CD4-positive, alpha-beta T cell treated with Interleukin-4 for 1 hour (primary cell): ENCODE results near the gene ROBO4.

ENCODE experiments used
- DNase-seq, 2 donors: peaks; one replicate each; pipeline ENCODE4 v3.0.0-alpha.2; 2020 to 2022

Gene ROBO4

DNA sequence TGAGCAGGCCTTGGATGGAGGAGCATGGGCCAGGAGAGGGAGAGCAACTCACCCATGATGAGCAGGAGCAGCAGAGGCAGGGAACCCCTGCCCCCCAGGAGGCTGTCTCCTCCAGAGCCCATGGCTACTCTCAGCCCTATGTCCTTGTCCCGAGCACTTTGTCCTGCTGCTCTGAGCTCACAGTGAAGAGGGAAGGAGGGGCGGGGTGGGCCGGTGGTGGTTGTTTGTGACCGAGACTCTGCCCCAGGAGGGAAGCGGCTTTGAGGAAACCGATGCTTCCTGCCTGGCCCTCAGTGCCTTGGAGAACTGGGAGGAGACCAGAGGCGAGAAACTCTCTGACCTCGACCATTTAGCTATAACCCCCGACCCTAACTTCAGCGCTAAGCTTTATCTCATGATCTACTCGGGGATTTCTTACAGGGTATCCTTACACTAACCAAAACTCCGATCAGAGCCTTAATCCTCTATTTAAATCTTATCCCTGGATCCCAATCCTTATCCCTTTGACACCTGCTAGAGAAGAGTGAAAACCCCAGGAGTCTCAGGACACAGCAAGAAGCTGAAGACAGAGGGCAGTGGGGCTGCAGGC, at the start of gene ROBO4:
Gene ROBO4, minus strand, starts transcription at position 192 of the 589 bp plus-strand sequence. Its CDS starts 70 bp downstream, at position 122.
- no peak for DNase-seq

DNA sequence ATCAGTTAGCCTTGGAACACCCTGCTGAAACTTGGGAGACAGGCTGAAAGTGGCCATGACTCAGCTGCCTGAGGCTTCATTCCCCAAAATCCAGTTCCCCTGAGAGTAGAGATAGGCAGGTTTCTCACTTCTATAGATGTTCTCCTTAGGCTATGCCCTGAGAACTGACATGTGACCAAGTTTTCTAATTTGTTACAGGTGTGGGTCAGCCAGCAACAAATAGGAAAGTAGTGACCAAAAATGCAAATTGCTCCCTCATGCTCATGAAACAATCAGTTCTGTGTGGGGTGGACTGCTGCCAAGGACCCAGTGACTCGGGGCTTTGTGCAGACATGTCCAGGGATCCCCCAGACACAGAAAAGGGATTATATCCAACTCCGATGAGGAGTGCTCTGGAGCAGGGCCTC, 49.1 kb upstream of the ROBO4 start:
- DNase-seq: no peak

DNA sequence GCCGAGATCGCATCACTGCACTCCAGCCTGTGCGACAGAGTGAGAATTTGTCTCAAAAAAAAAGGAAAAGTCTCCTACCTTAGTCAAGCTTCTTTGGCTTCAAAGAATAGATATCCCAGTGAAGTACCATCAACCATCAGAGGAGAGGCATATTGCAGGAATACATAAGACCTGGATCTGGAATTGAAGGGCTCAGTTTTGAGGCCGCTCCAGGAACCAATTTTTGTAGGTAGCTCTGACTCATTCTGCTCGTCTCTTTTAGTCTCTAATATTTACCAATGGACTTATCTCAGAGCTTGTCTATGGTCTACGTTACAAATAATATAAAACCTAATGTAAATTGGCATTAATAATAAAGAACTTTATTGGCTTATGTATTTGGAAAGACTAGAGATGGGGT, 48.2 kb upstream of the ROBO4 start:
- no peak for DNase-seq

DNA sequence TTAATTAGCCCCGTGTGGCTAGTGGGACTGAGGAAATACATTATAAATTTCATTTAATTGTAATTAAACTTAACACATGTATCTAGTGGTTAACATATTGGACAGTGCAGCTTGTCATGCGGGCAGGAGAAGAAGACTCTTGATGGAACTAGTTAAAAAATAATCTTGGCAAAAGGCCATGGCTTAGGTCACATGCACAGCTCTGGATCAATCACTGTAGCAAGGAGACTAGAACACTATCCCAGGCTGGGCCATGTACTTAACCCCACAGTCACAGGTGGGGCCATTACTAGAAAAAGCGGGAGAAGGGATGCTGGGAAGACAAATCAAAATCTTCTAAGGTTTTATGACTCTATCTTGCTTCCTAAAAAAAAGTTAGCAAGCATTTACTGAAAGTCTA, 46.9 kb upstream of the ROBO4 start:
- no peak for DNase-seq

DNA sequence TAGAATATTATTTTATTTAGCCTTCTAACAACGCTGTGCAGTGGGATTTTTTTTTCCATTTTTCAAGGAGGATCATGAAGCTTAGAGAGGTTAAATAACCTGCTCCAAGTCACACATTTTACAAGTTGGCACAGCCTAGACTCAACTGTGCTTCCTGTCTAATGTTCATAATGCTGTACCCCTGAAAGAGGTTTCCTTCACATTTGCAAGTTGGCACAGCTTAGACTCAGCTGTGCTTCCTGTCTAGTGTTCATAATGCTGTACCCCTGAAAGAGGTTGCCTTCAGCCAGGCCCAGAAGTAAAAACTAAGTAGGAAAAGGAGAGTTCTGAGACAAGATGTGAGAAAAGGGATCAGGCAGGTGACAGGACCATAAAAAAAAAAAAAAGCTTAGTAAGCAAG, 46.1 kb upstream of the ROBO4 start:
- DNase-seq: no peak

DNA sequence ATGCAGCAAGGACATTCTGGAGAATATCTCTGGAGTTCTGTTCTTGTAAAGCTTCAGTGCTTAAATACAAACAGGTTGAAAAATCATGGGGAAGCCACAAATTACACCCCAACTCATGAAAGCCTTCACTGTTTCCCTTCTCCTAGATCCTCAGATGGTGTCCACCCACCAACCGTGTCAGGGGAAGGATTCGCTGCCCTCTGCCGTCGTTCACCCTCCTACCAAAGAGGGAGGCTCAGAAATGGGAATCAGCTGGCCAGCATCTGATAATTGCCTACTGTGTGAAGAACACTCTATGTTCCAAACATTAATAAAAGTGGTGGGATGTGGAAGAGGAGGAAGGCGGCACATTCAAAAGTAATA, 45.6 kb upstream of the ROBO4 start:
- DNase-seq: no peak

DNA sequence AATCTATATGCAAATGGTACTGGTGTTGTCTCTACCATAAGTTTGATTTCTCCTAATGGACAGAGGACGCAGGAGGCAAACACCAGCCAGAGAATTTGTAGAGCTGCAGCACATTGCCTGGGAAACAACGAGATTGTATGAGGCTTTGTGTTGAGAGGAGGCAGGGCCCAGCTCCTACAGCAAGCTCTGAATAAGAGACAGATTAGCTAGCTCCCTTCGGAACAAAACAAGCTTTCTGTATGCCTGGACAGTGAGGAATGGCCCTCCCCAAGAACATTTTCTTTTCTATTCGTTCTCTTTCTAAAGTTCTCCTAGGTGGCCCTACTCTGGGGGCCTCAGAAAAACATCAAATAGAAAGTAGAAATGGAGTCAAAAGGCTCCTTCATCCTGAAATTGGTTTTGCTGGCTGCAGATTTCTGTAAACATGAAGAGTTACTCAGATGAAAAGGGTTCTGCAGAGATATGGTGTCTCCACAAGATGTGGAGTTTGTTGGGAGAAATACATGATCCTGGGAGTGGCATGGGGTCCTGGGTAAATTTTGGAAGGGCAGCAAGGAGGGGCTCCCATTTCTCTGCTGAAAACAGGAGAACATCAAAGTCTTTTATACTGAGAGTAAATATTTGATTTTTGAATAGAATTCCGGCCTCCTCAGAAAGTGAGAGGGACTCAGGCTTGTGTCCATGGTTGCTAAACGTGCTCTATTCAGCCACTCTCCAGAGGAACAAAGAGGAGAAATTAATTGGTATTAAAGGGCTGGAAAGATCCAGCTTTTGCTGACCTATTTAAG, 45.0 kb upstream of the ROBO4 start:
- no peak for DNase-seq

DNA sequence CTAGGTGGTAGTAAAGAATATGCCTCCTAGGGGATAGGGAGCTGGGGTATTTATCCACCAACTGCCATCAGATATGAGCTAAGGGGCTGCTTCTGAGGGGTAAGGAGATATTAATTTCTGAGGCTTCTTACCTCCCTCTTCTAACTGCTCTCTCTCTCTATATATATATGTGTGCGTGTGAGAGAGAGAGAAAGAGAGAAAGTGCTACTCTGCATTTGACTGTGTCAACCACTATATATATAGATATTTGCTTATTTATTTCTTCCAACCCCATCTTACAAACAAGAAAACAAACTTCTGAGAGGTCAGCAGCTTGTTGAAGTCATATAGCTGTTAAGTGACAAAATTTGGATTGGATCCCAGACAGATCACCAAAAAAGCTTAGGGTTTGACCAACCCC, 44.0 kb upstream of the ROBO4 start:
- no peak for DNase-seq

DNA sequence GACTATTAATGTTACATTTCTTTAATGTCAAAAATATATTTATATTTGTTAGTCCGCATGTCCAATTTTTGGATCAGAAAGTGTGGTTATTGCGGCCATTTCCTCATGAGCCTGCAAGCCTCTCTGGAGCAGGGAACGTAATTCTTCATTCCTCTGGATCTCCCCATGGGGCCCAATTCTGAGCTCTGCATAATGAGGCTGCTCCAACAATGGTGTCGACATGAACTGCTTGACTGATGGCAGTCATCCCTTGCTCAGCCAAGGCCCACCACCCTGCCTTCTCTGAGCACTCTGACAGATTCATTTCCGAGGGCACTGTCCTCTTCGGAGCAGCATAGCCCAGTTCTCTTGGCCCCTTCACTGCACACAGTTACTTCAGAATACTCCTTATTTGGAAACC, 41.3 kb upstream of the ROBO4 start:
- DNase-seq: no peak

DNA sequence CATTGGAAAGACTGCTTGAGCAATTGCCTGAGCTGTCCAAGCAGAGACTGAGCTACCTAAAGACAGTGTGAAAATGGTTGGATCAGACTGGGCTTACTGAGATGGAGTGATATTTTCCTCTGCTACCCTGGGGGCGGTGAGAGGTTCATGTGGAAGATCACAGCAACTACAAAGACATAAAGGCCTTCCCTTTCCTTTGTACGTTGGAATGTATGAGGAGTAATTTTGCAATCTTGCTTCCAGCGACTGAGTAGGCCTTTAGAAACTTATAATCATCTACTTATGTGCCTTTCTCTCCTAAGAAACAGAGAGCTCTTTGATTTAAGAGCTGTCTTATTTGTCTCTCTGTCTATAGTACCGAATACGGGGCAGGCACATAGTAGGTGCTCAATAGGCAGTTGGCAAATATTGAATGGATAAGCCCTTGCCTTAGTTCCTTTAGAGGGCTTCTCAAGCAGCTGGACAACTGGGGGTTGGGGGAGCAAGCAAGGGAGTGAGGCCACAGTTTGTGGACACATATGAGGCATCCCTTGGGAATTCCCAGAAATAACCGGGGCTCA, 40.6 kb upstream of the ROBO4 start:
- DNase-seq: no peak

DNA sequence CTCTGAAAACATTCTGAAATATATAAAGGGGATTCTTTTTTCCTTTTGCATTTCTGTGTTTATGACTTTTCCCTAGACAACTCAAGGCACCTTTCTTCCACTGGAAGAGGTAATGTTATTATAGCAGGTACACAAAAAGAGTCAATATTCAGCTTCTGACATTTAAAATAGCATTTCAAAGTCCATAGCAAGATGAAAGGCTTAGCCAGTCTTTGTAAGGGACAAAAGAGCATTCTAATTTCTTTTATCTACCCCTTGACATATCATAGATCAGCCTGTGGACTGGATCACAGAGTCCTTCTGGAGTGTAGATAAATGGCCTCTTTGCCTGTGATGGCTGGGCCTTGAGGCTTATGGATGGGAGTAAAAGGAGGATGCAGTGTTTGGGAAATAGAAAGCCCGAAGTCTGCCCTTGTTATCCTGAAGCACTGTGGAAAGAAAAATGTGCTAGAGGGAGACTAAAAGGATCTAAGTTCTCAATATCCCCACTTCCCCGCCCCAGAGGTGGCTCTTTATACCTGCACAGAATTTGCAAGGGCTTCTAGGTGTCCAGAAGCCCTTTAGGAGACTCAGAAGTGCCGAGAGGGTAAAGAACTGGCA, 39.8 kb upstream of the ROBO4 start:
- DNase-seq: no peak

DNA sequence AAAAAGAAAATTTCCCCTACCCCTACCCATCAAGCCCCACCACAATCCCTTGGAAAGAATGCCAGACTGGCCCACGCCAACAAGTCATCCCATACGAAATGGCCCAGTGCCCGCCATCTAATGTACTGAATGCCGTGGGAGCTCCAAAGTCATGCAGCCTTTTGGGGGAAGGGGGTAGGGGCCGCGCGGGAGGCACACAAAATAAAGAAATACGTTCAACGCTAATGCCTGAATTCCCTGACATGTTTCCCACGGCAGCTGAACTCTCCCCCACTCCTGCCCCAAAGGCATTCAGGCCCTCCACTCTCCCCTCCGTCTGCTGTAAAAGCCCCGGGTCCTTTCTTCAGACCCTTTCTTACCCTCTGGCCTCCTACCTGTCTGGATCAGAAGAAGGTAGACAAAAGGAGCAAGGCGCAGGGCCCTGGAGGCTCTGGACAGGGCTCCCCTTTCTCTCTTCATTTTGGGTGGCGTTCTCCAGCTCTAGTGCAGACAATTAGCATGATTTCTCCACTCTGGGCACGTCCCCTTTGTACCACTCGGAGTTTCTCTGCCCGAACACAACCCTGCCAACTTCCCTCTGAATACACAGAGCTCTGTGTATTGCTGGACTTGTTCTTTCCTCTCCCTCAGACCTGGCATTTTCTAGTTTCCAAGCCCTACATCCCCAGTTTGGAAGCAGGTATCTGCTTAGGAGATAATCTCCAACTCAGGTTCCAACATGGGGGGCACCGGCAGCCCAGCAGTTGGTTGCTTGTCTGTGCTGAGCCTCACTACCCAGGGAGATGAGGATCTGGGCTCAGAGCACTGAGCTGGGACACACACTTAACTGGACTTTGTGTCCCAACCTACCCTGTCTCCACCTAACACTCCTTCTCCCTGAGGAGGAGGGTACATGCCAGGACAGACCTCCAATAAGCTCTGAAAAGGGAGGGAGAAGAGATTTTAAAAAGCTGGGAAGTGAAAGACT, 38.2 kb upstream of the ROBO4 start, which contains the start of gene HEPACAM:
Gene HEPACAM, minus strand, starts transcription at position 500 of the 967 bp plus-strand sequence. Its CDS starts 41 bp downstream, at position 459.
- DNase-seq: no peak

DNA sequence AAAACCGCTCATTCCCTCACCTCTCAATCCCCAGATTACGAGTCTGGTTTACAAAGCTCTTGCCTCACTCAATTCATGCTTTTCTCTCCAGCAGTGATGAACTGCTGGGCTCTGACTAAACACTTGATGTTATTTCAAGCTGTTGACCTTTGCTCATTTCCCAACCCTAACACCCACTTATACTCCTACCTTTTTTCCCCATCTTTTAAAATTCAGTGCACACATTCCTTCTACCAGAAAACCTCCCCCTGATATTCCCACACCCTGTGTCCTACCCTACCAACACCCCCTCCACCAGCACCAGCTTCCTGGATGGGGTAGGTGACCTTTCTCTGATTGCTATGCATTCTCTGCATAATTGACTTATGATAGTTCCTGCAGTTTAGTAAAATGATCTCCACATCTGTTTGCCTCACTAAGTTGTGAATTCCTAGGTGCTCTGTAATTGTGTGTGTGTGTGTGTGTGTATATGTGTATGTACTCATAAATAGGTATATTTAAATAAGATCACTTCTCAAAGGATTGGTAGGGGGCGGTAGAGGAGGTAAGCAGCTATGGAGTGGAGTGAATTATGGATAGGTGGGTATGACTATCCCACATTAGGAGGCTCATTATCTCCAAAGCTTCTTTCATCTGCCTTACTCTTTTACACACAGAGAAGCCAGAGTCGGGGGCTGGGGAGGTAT, 37.3 kb upstream of the ROBO4 start:
- DNase-seq: no peak

DNA sequence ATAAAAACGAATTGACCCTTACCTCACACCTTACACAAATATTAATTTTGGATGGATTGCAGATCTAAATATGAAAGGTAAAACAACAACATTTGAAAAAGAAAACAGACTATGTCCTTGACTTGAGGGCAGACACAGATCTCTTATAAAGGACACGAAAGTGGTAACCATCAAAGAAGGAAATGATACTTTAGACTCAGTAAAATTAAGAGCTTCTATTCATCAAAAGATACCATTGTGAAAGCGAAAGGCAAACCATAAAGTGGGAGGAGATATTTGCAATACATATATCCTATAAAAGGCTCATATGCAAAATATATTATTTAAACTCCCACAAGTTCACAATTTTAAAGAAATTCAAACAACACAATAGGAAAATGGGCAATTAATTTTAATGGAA, 33.1 kb upstream of the ROBO4 start:
- DNase-seq: no peak

DNA sequence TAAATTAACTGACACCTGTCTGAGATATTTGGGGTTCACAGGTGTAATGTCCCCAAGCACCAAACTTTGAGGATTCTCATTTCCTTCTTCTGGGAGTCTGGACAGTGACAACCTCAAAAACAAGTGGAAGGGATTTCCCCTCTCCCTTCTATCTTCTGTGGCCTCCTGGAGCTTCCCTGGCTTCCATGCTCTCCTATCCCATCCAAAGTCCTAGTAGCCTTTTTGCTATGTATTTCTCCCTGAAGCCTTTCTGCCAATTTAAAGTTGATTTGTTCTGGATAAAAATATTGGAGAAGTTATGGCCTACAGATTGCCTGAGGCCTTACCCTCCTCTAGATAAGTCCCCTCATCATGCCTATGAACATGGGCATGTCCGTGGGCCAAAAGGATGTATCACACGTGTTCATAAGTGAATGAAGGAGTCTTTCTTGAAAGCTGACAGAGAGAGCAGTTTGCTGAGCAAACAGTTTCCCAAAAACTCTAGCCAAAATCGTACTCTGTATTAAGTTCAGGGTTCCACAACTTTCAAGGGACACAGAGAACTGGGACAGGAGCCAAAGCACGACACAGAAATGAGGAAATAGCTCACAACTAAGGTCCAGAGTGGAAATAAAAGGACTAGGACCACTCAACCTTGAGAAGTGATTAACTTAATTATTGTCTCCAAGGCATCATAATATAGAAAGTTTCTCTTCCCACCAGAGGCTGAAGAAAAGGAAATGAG, 31.4 kb upstream of the ROBO4 start:
- DNase-seq: no peak

DNA sequence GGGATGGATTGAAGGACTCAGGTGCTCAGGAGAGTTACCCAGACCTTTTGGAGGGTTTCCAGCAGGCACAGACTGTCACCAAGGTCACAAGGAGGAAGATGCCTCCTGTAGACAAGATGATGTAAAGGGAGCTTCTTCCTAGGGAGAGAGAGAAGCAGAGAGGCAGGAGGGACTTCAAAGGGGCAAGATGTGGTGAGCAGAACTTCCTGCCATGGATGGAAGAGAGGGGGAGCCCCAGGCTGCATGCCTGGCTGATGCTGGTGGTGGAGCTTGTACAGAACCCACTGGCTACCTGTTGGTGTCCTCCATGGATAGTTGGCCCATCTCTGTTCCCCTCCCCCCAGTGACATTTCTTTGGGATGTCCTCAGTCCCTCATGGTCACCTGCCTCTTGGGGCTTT, 25.6 kb upstream of the ROBO4 start:
- DNase-seq: peak in 1 of 2 donors; percentile 13

DNA sequence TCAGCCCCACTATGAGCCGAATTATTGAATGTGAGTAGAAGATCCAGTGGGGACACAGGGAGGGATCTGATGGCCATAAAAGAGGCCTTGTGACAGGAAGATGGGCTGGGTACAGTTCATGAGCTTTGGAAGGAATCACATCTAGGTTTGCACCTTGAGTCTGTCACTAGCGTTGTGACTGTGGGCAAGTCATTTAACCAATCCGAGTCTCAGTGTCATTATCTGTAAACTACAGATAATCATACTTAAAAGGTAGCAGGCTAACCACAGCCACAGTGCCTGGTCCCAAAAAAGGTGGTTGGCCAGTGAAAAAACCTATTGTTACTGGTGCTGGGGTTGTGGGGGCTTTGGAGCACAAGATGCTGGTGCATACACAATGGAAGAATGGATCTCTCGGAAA, 25.2 kb upstream of the ROBO4 start:
- DNase-seq: no peak

DNA sequence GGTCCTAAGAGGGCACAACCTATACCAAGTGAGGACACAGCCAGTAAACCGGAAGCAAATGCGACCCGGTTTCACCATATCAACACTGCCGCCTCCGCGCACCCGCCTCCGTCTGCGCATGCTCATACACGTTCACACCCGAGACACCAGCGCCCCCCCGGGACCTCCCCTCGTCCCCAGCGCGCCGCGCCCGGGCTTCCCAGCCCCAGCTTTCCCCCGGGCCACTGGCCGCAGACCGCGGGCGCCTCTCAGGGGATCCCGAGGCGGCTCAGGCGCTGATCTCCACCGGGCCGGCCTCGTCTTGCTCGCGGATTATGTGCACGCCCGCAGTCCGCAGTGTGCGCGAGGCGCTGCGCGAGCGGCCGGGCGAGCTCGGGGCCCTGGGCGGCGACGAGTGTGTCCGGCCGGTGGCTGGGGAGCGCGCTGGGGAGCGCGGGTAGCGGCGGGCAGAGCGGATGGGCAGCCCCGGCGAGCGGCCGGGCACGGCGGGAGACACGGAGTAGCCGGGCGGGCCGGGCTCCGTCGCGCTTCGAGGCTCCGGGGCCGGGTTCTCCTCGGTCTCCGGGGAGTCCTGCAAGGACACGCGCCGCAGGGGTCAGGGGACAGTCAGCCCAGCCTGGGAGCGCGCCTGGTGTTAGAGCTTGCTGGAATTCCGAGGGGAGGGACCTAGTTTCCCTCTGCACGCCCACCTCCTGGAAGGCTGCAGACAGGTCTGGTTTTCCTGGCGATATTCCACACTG, 23.4 kb upstream of the ROBO4 start:
- peak; percentile 84 to 86 for DNase-seq

DNA sequence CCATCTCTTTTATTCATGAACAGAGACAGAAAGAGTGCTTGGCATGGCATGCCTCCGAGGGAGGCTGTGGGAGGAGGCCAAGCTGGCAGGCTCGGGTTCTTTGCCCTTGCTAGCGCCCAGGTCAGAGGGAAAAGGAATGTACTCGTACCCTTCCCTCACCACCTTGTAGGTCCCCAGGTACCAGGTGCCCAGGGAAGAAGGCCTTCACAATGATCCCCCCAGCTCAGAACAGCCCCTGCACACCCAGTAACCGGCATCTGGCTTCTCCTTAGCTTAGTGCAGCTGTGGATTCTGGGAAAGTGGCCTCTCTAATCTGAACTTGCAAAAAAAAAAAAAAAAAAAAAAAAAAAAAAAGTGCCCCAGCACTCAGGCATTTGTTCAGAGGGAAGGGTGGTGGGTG, 22.7 kb upstream of the ROBO4 start:
- DNase-seq: no peak

DNA sequence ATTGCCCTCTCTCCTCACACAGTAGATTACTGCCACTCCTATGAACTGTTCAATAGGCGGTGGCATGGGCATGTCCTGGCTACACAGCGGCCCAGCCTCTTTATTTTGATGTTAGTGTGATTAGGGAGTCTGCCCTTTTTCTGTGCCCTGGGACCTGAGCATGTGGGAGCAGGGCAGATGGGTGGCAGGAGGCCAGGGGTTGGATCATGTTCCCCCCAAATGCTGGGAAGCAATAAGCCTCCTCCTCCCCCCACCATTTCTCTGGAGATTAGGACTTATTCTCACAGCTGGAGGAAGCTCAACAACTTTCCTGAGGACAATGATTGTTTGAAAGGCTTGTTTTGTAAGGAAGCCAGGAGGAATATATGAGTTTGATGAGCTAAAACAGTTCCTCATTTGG, 22.2 kb upstream of the ROBO4 start:
- no peak for DNase-seq

DNA sequence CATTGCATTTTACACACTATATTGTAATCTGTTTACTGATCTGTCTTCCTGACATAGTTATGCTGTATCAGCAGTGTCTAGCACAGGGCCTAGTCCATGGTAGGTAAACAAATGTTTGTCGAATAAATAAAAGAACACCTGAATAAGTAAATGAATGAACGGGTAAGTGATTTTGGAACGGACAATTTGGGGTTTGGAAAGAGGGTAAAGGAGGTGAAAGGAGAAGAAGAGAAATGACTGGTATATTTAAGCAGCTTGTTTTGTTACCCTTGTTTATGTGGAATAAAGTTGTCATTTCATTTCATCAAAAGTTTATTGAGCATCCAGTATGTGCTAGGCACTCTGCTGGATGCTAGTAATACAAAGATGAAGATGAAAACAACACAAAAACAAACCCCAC, 21.3 kb upstream of the ROBO4 start, which contains the start of gene HEPN1:
Gene HEPN1, plus strand, starts transcription at position 301 of the 400 bp plus-strand sequence.
- no peak for DNase-seq
